Measurements from ENCODE around the gene KRT17. TPM values are rescaled to one million over a fixed set of nuclear protein-coding genes. Genes with fewer than 3 reads are reported as not detected.

The KRT17 gene
- total RNA-seq, 4 donors from 2014 or later, result not detected

- TF ChIP-seq CTCF (IDR thresholded peaks at IDR 0.05; ENCODE audit: low read depth), result no peak
Observed at GRCh38 chr17:41620583-41621434, 3.6 kb downstream of the KRT17 start.

- no peak for TF ChIP-seq CTCF (IDR thresholded peaks at IDR 0.05; ENCODE audit: low read depth)
Observed at GRCh38 chr17:41619036-41619926, 5.1 kb downstream of the KRT17 start.

GRCh38 chr17:41618341-41619035 lies 5.9 kb downstream of the KRT17 start:
- TF ChIP-seq CTCF (IDR thresholded peaks at IDR 0.05; ENCODE audit: low read depth), result no peak

- TF ChIP-seq CTCF (IDR thresholded peaks at IDR 0.05; ENCODE audit: low read depth), result no peak
Observed at GRCh38 chr17:41617698-41618097, 6.7 kb downstream of the KRT17 start.

GRCh38 chr17:41617136-41617535 lies 7.2 kb downstream of the KRT17 start:
- TF ChIP-seq CTCF (IDR thresholded peaks at IDR 0.05; ENCODE audit: low read depth), result no peak

GRCh38 chr17:41615454-41615853 lies 8.9 kb downstream of the KRT17 start:
- TF ChIP-seq CTCF (IDR thresholded peaks at IDR 0.05; ENCODE audit: low read depth), result no peak
